Inferior parietal cortex (tissue), 1 donor: Measurements from ENCODE around the gene LAMTOR2.
A peak's percentile ranks its signal among the peaks of the same experiment; 100 is the strongest.
"Not testable (repeated sequence)": the region's sequence is repeated elsewhere in the genome, so short reads cannot be mapped to it uniquely, and the experiment has no call there.

Source experiments
- DNase-seq: peaks from one replicate; pipeline ENCODE4 v3.0.0-alpha.2; 2016; ENCODE audit errors: extremely low spot score

The LAMTOR2 gene

GRCh38 chr1:156052862-156053767 is 1.5 kb upstream of the LAMTOR2 start:
- DNase-seq = no peak

- DNase-seq = peak; percentile 73
Measured at GRCh38 chr1:156053768-156054499, 648 bp upstream of the LAMTOR2 start, which contains the start of gene UBQLN4. UBQLN4 (minus strand) TSS chr1:156053798; CDS start chr1:156053701, 97 bp downstream.

GRCh38 chr1:156055281-156056048 is 883 bp downstream of the LAMTOR2 start:
- DNase-seq = no peak

GRCh38 chr1:156056326-156056849 is 1.8 kb downstream of the LAMTOR2 start:
- no peak for DNase-seq

GRCh38 chr1:156060937-156061636 is 6.5 kb downstream of the LAMTOR2 start, which contains the start of gene RAB25:
RAB25 (plus strand) TSS chr1:156061160; CDS start chr1:156061401, 241 bp downstream.
- DNase-seq = no peak

- DNase-seq = no peak
Measured at GRCh38 chr1:156062189-156062588, 7.6 kb downstream of the LAMTOR2 start.

- no peak for DNase-seq
Measured at GRCh38 chr1:156063997-156064285, 9.4 kb downstream of the LAMTOR2 start.

GRCh38 chr1:156064615-156065014 is 10.0 kb downstream of the LAMTOR2 start:
- DNase-seq = no peak

GRCh38 chr1:156065212-156065611 is 10.6 kb downstream of the LAMTOR2 start:
- DNase-seq = no peak

- DNase-seq = no peak
Measured at GRCh38 chr1:156065871-156066270, 11.3 kb downstream of the LAMTOR2 start.

GRCh38 chr1:156067262-156067661 is 12.7 kb downstream of the LAMTOR2 start:
- DNase-seq = no peak

- no peak for DNase-seq
Measured at GRCh38 chr1:156069490-156070455, 15.2 kb downstream of the LAMTOR2 start.

- DNase-seq = no peak
Measured at GRCh38 chr1:156070548-156070947, 16.0 kb downstream of the LAMTOR2 start.

- DNase-seq = not testable (repeated sequence)
Measured at GRCh38 chr1:156071332-156071816, 16.8 kb downstream of the LAMTOR2 start.

GRCh38 chr1:156072251-156072650 is 17.7 kb downstream of the LAMTOR2 start:
- DNase-seq = no peak

GRCh38 chr1:156073110-156073687 is 18.6 kb downstream of the LAMTOR2 start:
- no peak for DNase-seq

- no peak for DNase-seq
Measured at GRCh38 chr1:156073740-156074139, 19.2 kb downstream of the LAMTOR2 start.

- no peak for DNase-seq
Measured at GRCh38 chr1:156074661-156075060, 20.1 kb downstream of the LAMTOR2 start.

GRCh38 chr1:156075162-156075561 is 20.6 kb downstream of the LAMTOR2 start:
- DNase-seq = no peak
